Naive thymus-derived CD4-positive, alpha-beta T cell (primary cell): ENCODE results near the gene GPATCH3. TPM values are rescaled to one million over a fixed set of nuclear protein-coding genes. Genes with fewer than 3 reads are reported as not detected.

Source experiments
- ATAC-seq: fragments of 150-1000 bp; cut with Tn5 transposase; 2 replicates; pipeline ENCODE4 v1.10.0; 2021; ENCODE audit warnings: mild to moderate bottlenecking, moderate library complexity
- CTCF ChIA-PET: fragments of 350-600 bp; sonication (Branson Sonifier 250); formaldehyde crosslinking; loops from one replicate; lab custom pipeline; 2021; ENCODE audit warnings: antibody characterized with exemption; lab: Charles Lee
- POLR2A ChIA-PET: fragments of 350-600 bp; sonication (Branson Sonifier 250); formaldehyde crosslinking; loops from one replicate; lab custom pipeline; 2021; ENCODE audit warnings: antibody characterized with exemption, inconsistent platforms; lab: Charles Lee
- DNase-seq, 9 donors: peaks; one replicate each; pipeline versions ENCODE4 v3.0.0 to v3.0.0-alpha.2; 2020 to 2022; ENCODE audit warnings: mixed read lengths in 1 of 9
- H3K27ac ChIP-seq: one replicate; pipeline ENCODE4 v1.7.0; 2013; ENCODE audit warnings: mild to moderate bottlenecking, low read depth, low read length, moderate library complexity
- H3K27me3 ChIP-seq, 2 donors: one replicate each; pipeline ENCODE4 v1.7.0; 2013; ENCODE audit warnings: low read length in 2 of 2, mild to moderate bottlenecking in 2 of 2, moderate library complexity in 2 of 2; ENCODE audit not compliant: control insufficient read depth in 2 of 2, insufficient read depth in 2 of 2
- H3K36me3 ChIP-seq, 3 experiments: 1 replicate in 2 of 3; 2 replicates in 1 of 3; pipeline ENCODE4 v1.7.0; 2013; ENCODE audit warnings: low read length in 3 of 3, mild to moderate bottlenecking in 3 of 3, moderate library complexity in 1 of 3; ENCODE audit not compliant: insufficient read depth in 3 of 3, control insufficient read depth in 2 of 3
- H3K4me1 ChIP-seq, 2 donors: one replicate each; pipeline ENCODE4 v1.7.0; 2013; ENCODE audit warnings: low read length in 2 of 2, mild to moderate bottlenecking in 2 of 2, moderate library complexity in 1 of 2; ENCODE audit not compliant: control insufficient read depth in 2 of 2, insufficient read depth in 2 of 2
- H3K4me3 ChIP-seq: 2 replicates; pipeline ENCODE4 v1.7.0; 2013; ENCODE audit warnings: mild to moderate bottlenecking, low read length
- H3K9me3 ChIP-seq, 3 experiments: 1 replicate in 2 of 3; 2 replicates in 1 of 3; pipeline ENCODE4 v1.7.0; 2013; ENCODE audit warnings: low read length in 3 of 3; ENCODE audit not compliant: control insufficient read depth in 2 of 3
- H3K27ac Mint-ChIP-seq, 9 donors: one replicate each; pipeline ENCODE4 v1.8.0; 2020 to 2022; ENCODE audit warnings: mixed read lengths in 9 of 9, mild to moderate bottlenecking in 8 of 9, moderate library complexity in 5 of 9, inconsistent platforms in 2 of 9
- H3K27me3 Mint-ChIP-seq, 5 donors: one replicate each; pipeline ENCODE4 v1.8.0; 2021 to 2022; ENCODE audit warnings: mixed read lengths in 5 of 5, mild to moderate bottlenecking in 1 of 5
- H3K36me3 Mint-ChIP-seq, 5 donors: one replicate each; pipeline ENCODE4 v1.8.0; 2020 to 2022; ENCODE audit warnings: mixed read lengths in 5 of 5, mild to moderate bottlenecking in 3 of 5, inconsistent platforms in 1 of 5
- H3K4me1 Mint-ChIP-seq, 7 donors: one replicate each; pipeline ENCODE4 v1.8.0; 2020 to 2022; ENCODE audit warnings: mixed read lengths in 7 of 7, mild to moderate bottlenecking in 3 of 7, inconsistent platforms in 1 of 7
- H3K4me3 Mint-ChIP-seq, 10 donors: one replicate each; pipeline ENCODE4 v1.8.0; 2020 to 2022; ENCODE audit warnings: mild to moderate bottlenecking in 10 of 10, mixed read lengths in 10 of 10, moderate library complexity in 6 of 10, inconsistent platforms in 2 of 10
- H3K9me3 Mint-ChIP-seq, 11 donors: one replicate each; pipeline ENCODE4 v1.8.0; 2020 to 2022; ENCODE audit warnings: mixed read lengths in 11 of 11, mild to moderate bottlenecking in 4 of 11, inconsistent platforms in 1 of 11, moderate library complexity in 1 of 11
- intact Hi-C, 2 donors: fragments of 100-400 bp; cut with micrococcal nuclease; formaldehyde crosslinking; loops; one replicate each; pipeline ENCODE4 v1.15.1; 2023
- polyA plus RNA-seq, 2 donors: library from polyadenylated mRNA; unstranded; fragments of 300-500 nt; fragmentation: Illumina TruSeq; gene quantifications; one replicate each; pipeline ENCODE4 v1.2.3, GENCODE V29; 2021
- total RNA-seq, 6 experiments: library from RNA in 5 of 6; stranded (reverse) in 5 of 6; gene quantifications; 1 replicate in 5 of 6; 2 replicates in 1 of 6; pipeline ENCODE4 v1.2.3 and lab custom pipeline; 2021 to 2026

The GPATCH3 gene
- total and polyA plus RNA-seq, 7 experiments from 2014 or later, result 12.5 to 38.4 (median 21.6) TPM

DNA sequence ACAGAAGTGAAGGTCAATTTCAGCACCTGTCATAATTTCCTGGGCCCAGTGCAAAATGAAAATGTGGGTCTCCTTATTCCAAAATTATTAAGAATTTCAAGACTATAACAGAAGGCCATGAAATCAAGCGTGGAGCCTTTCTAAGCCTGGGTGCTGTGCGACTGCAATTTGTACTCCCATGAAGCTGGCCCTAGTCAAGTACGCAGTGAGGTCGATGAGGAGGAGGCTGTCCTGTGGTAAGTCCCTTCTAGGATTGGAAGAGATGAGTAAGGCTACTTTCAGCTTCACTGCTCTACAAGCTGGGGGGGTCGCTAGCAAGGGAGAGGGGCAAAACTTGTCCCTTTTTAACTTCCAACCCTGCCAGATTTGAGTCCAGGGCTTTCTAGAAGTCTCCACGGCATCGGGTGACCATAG is 20.9 kb upstream of the GPATCH3 start:
- peak; percentile 54 for ATAC-seq
- peaks cover 11 to 12% of the 10 kb centered on the region in 2 donors for H3K4me1 ChIP-seq
- CTCF ChIA-PET, result interaction anchor here (0.5 to 1.1 kb wide), 5 partner anchors 22 to 638 kb away, joined by 3 to 8 read pairs (median 3); partner anchors contain the start of gene GPATCH3

DNA sequence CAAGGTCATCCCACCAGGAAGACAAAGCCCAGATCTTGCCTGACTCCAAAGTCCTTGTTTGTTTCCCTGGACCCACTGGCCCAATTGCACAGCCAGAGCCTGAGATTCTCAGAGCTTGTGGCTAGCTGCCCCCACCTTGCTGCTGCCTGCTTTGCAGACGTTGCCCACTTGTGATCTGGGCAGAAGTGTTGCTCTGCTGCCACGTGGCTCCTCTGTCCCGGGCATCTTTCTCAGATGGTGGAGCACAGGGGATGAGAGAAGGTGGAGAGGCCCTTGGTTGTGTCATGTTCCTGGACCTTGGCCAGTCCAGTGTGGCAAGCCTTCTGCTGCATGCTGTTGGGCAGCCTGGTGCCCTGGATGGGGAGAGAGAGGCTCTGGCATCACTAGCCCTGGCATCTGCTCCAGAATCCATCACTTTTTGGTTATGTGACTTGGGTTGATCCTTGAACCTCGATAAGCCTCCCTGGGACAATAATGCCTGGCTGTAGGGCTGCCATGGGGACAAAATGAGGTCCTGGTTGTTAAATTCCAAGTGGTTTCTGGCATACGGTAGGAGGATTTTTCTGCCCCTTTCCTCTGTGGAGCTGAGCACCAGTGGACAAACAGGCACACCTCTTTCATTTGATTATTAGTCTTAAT is 15.1 kb upstream of the GPATCH3 start:
- ChIA-PET POLR2A (interaction anchor here (1.0 to 1.3 kb wide), 2 partner anchors 9 to 15 kb away, joined by 3 read pairs; partner anchors contain the start of gene GPATCH3), CTCF (no interaction called here)
- H3K4me1 ChIP-seq, result no peaks in the 10 kb centered on the region
- H3K27me3 Mint-ChIP-seq, result peaks cover 0 to 3% (median 0%) of the 10 kb centered on the region in 5 donors
- no peaks in the 10 kb centered on the region for H3K9me3 ChIP-seq
- H3K9me3 Mint-ChIP-seq, result no peaks in the 10 kb centered on the region
- no peaks in the 10 kb centered on the region for H3K27me3 ChIP-seq
- H3K27ac ChIP-seq, result no peak overlapping the region
- no peaks in the 10 kb centered on the region for H3K36me3 ChIP-seq
- no peaks in the 10 kb centered on the region for H3K36me3 Mint-ChIP-seq
- DNase-seq, result no peak
- intact Hi-C loops, result no loop called here
- no peak overlapping the region for H3K4me3 Mint-ChIP-seq
- no peak overlapping the region for H3K27ac Mint-ChIP-seq
- H3K4me1 Mint-ChIP-seq, result peaks cover 0 to 6% (median 2%) of the 10 kb centered on the region in 7 donors
- no peak overlapping the region for H3K4me3 ChIP-seq
- ATAC-seq, result no peak

More for the DNA sequence above, 20.9 kb upstream of the GPATCH3 start:
- H3K9me3 ChIP-seq, result no peaks in the 10 kb centered on the region
- peaks cover 0 to 8% (median 0%) of the 10 kb centered on the region in 5 donors for H3K36me3 Mint-ChIP-seq
- peaks cover 0 to 1% (median 0%) of the 10 kb centered on the region in 11 donors for H3K9me3 Mint-ChIP-seq
- H3K27ac Mint-ChIP-seq, result peak overlapping the region; percentile 88 to 98 (median 96)
- intact Hi-C loops, result loop anchor here (1.0 to 5.0 kb wide), 12 partner anchors 21 to 1674 kb away; partner anchors contain the start of genes GPATCH3 (in 2 of the 2), GPN2 (in 2 of the 2), WDTC1 (in 2 of the 2) and MED18 (in 1 of the 2)
- H3K27me3 ChIP-seq, result no peaks in the 10 kb centered on the region
- peak overlapping the region; percentile 79 for H3K4me3 ChIP-seq
- POLR2A ChIA-PET, result interaction anchor here (0.6 to 3.0 kb wide), 6 partner anchors 21 to 1673 kb away, joined by 3 to 25 read pairs (median 4); partner anchors contain the start of genes GPATCH3, GPN2 and WASF2
- H3K4me3 Mint-ChIP-seq, result peak overlapping the region; percentile 82 to 98 (median 94)
- peaks cover 0 to 16% (median 3%) of the 10 kb centered on the region in 3 experiments for H3K36me3 ChIP-seq
- peaks cover 12 to 43% (median 33%) of the 10 kb centered on the region in 7 donors for H3K4me1 Mint-ChIP-seq
- H3K27ac ChIP-seq, result peak overlapping the region; percentile 88
- no peak for DNase-seq
- no peaks in the 10 kb centered on the region for H3K27me3 Mint-ChIP-seq

DNA sequence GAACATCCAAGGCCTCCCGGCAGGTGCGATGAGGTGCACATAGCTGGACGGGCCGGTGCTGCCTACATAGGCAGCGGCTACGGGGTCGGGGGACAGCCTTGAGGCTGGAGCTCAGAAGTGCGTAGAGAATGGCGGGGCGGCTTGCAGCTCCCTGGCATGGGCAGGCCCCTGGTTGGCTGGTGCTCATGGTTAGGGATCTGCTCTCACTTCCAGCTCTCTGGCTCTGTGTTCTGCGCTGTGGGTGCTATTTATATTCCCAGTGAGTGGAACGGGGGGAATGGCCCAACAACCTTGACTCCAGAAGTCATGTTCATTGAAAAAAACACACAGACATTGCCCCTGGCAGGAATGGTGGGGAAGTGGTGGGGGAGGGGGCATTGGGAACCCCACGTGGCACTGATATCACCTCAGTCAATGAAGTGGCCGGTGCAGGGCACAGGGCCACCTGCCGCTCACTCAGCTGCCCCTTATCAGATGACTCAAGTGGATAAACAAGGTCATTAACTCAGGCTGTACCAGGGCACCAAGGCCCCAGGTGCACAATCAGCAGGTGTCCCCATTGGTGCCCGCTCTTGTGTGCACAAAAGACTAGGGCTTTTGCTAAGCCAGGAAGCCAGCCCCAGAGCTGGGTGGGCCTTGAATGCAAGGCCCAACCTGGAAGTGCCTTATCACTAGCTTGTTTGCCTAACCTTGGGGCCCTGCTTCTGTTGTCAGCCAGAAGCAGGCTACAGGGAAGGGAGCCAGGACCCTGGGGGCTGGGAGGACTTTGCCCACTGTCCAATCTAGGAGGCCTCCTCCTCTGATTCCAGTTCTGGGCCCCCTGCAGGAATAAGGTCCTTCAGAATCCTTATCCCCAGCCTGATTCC is 13.7 kb upstream of the GPATCH3 start, which contains the start of gene NR0B2:
TSS of gene NR0B2 (minus strand) at position 222 of the 866 bp plus-strand sequence. CDS start at position 187, 35 bp downstream.
- DNase-seq (no peak), ATAC-seq (no peak)
- Histone ChIP-seq H3K27me3 (no peaks in the 10 kb centered on the region), H3K27ac (no peak within 1 kb of the TSS), H3K36me3 (no peaks in the 10 kb centered on the region), H3K4me3 (no peak within 1 kb of the TSS), H3K9me3 (no peaks in the 10 kb centered on the region), H3K4me1 (no peaks in the 10 kb centered on the region)
- Mint-ChIP-seq H3K4me3 (no peak within 1 kb of the TSS), H3K9me3 (no peaks in the 10 kb centered on the region), H3K4me1 (no peaks in the 10 kb centered on the region), H3K36me3 (no peaks in the 10 kb centered on the region), H3K27me3 (peaks cover 0 to 6% (median 0%) of the 10 kb centered on the region in 5 donors), H3K27ac (no peak within 1 kb of the TSS)
- intact Hi-C loops, result no loop called here
- ChIA-PET CTCF (no interaction called here), POLR2A (interaction anchor here (1.0 to 1.3 kb wide), 2 partner anchors 13 kb away, joined by 3 read pairs; partner anchors contain the start of gene GPATCH3)

DNA sequence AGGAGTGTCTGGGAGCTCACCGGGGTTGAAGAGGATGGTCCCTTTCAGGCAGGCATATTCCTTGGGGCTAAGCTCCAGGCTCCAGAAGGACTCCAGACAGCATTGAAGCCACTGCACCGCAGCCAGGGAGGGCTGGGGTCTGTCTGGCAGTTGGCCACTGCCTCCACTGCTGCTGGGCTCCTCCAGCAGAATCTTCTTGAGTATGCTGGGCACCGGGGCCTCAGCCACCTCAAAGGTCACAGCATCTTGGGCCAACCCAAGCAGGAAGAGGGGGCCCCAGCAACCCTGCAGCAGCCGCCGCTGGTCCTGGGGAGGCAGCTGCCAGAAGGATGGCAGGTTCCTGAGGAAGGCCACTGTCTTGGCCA is 13.1 kb upstream of the GPATCH3 start:
- no peak overlapping the region for H3K27ac ChIP-seq
- no peaks in the 10 kb centered on the region for H3K36me3 ChIP-seq
- H3K36me3 Mint-ChIP-seq, result peaks cover 0 to under 1% (median 0%) of the 10 kb centered on the region in 5 donors
- ChIA-PET CTCF (no interaction called here), POLR2A (interaction anchor here (0.8 to 1.0 kb wide), 2 partner anchors 9 to 14 kb away, joined by 3 read pairs; no protein-coding TSS in a partner anchor)
- no peaks in the 10 kb centered on the region for H3K9me3 ChIP-seq
- H3K4me1 ChIP-seq, result no peaks in the 10 kb centered on the region
- no peak overlapping the region for H3K27ac Mint-ChIP-seq
- intact Hi-C loops, result no loop called here
- no peaks in the 10 kb centered on the region for H3K4me1 Mint-ChIP-seq
- H3K4me3 Mint-ChIP-seq, result no peak overlapping the region
- ATAC-seq, result no peak
- H3K27me3 ChIP-seq, result no peaks in the 10 kb centered on the region
- DNase-seq, result no peak
- no peak overlapping the region for H3K4me3 ChIP-seq
- H3K9me3 Mint-ChIP-seq, result no peaks in the 10 kb centered on the region
- peaks cover 0 to 6% (median 0%) of the 10 kb centered on the region in 5 donors for H3K27me3 Mint-ChIP-seq

DNA sequence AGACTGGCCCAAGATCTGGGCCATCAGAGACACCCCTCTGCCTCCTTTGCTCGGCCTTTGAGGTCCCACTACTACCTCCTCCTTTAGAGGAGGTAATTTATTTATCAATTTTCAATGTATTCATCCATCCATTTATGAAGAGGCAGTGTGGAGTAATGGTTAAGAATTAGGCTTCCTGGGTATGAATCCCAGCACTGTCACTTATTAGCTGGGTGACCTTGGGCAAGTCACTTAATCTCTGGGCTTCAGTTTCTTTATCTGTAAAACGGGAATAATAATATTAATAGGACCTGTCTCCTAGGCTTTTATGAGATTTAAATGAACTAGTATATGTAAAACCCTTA is 11.9 kb upstream of the GPATCH3 start:
- Histone ChIP-seq H3K36me3 (no peaks in the 10 kb centered on the region), H3K27me3 (no peaks in the 10 kb centered on the region), H3K27ac (no peak overlapping the region), H3K9me3 (no peaks in the 10 kb centered on the region), H3K4me1 (no peaks in the 10 kb centered on the region), H3K4me3 (no peak overlapping the region)
- Mint-ChIP-seq H3K36me3 (peaks cover 0 to 4% (median 0%) of the 10 kb centered on the region in 5 donors), H3K9me3 (no peaks in the 10 kb centered on the region), H3K4me1 (peaks cover 0 to 3% (median 0%) of the 10 kb centered on the region in 7 donors), H3K27me3 (peaks cover 0 to 6% (median 0%) of the 10 kb centered on the region in 5 donors), H3K27ac (no peak overlapping the region), H3K4me3 (no peak overlapping the region)
- ATAC-seq (no peak), DNase-seq (no peak)
- ChIA-PET POLR2A (no interaction called here), CTCF (no interaction called here)
- intact Hi-C loops, result no loop called here

DNA sequence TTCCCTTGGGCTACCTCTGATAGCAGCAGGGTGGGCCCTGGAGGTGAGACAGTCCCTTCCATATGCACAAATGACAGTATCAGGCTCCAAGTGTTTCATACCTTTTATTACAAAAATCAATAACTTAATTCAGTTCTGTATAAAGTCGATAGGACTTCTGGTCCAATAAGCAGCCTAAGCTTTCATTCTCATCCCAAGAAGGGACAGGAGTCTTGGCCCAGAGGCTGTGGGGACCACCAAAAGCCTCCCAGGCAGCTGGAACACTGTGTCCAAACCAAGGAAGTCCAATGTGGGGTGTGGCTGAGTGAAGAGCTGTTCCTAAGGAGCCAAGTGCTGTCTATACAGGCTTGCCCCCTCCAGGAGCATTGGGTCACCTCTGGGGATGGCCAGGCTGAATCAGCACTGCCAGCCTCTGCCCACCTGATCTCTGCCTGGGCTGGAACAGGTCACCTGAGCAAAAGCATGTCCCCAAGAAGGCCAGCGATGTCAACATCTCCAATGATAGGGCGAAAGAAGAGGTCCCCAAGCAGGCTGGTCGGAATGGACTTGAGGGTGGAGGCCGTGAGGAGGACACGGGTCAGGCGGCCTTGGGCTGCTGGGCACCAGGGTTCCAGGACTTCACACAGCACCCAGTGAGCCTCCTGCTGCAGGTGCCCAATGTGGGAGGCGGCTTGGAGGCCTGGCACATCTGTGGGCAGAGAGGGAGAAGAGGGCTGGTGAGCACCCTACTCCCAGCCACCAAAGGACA is 11.3 kb upstream of the GPATCH3 start:
- DNase-seq, result no peak
- Mint-ChIP-seq H3K4me1 (peaks cover 0 to 3% (median 0%) of the 10 kb centered on the region in 7 donors), H3K36me3 (peaks cover 0 to 4% (median 0%) of the 10 kb centered on the region in 5 donors), H3K27ac (no peak overlapping the region), H3K4me3 (no peak overlapping the region), H3K9me3 (no peaks in the 10 kb centered on the region), H3K27me3 (peaks cover 0 to 6% (median 0%) of the 10 kb centered on the region in 5 donors)
- intact Hi-C loops, result no loop called here
- H3K4me3 ChIP-seq, result no peak overlapping the region
- ATAC-seq, result no peak
- POLR2A ChIA-PET, result no interaction called here
- H3K4me1 ChIP-seq, result no peaks in the 10 kb centered on the region
- H3K36me3 ChIP-seq, result no peaks in the 10 kb centered on the region
- no peaks in the 10 kb centered on the region for H3K27me3 ChIP-seq
- no peak overlapping the region for H3K27ac ChIP-seq
- H3K9me3 ChIP-seq, result no peaks in the 10 kb centered on the region
- CTCF ChIA-PET, result no interaction called here
